Activated T-cell treated with anti-CD3 and anti-CD28 coated beads, Interleukin-2, amount 50 U/mL, for 24 hours (primary cell): Measurements from ENCODE around the gene RASGRF2.

Experiments
- DNase-seq: peaks from one replicate; pipeline ENCODE4 v3.0.0-alpha.2; 2020
- H3K27ac Mint-ChIP-seq: 2 replicates; pipeline ENCODE4 v1.8.0; 2020; ENCODE audit warnings: mild to moderate bottlenecking, mixed read lengths
- H3K27me3 Mint-ChIP-seq: 2 replicates; pipeline ENCODE4 v1.8.0; 2020; ENCODE audit warnings: mixed read lengths
- H3K36me3 Mint-ChIP-seq: 2 replicates; pipeline ENCODE4 v1.8.0; 2020; ENCODE audit warnings: low read depth, mixed read lengths
- H3K4me1 Mint-ChIP-seq: 2 replicates; pipeline ENCODE4 v1.8.0; 2020; ENCODE audit warnings: low read depth, mixed read lengths
- H3K4me3 Mint-ChIP-seq: 2 replicates; pipeline ENCODE4 v1.8.0; 2020; ENCODE audit warnings: mild to moderate bottlenecking, moderate library complexity, mixed read lengths
- H3K9me3 Mint-ChIP-seq: 2 replicates; pipeline ENCODE4 v1.8.0; 2020; ENCODE audit warnings: mixed read lengths

Gene RASGRF2

GRCh38 chr5:81146031-81146430 lies 185.9 kb downstream of the RASGRF2 start:
- Mint-ChIP-seq H3K27me3 (no peaks in the 10 kb centered on the region), H3K27ac (no peak overlapping the region), H3K4me1 (peaks cover 34% of the 10 kb centered on the region), H3K36me3 (peaks cover 16% of the 10 kb centered on the region), H3K9me3 (no peaks in the 10 kb centered on the region), H3K4me3 (no peak overlapping the region)
- no peak for DNase-seq

GRCh38 chr5:81147011-81147885 lies 187.1 kb downstream of the RASGRF2 start:
- H3K4me1 Mint-ChIP-seq, result peaks cover 34% of the 10 kb centered on the region
- no peak overlapping the region for H3K27ac Mint-ChIP-seq
- DNase-seq, result no peak
- H3K4me3 Mint-ChIP-seq, result peak overlapping the region; percentile 26
- H3K36me3 Mint-ChIP-seq, result peaks cover 23% of the 10 kb centered on the region
- H3K9me3 Mint-ChIP-seq, result no peaks in the 10 kb centered on the region
- no peaks in the 10 kb centered on the region for H3K27me3 Mint-ChIP-seq

- no peak for DNase-seq
- H3K4me3 Mint-ChIP-seq, result peak overlapping the region; percentile 26
- peaks cover 34% of the 10 kb centered on the region for H3K4me1 Mint-ChIP-seq
- H3K27me3 Mint-ChIP-seq, result no peaks in the 10 kb centered on the region
- H3K9me3 Mint-ChIP-seq, result no peaks in the 10 kb centered on the region
- no peak overlapping the region for H3K27ac Mint-ChIP-seq
- peaks cover 31% of the 10 kb centered on the region for H3K36me3 Mint-ChIP-seq
Measured at GRCh38 chr5:81147886-81148571, 187.9 kb downstream of the RASGRF2 start.

- Mint-ChIP-seq H3K36me3 (peaks cover 46% of the 10 kb centered on the region), H3K4me3 (no peak overlapping the region), H3K27me3 (no peaks in the 10 kb centered on the region), H3K9me3 (peaks cover 12% of the 10 kb centered on the region), H3K27ac (no peak overlapping the region), H3K4me1 (peaks cover 19% of the 10 kb centered on the region)
- DNase-seq, result no peak
Measured at GRCh38 chr5:81151546-81151945, 191.4 kb downstream of the RASGRF2 start.

- peaks cover 48% of the 10 kb centered on the region for H3K36me3 Mint-ChIP-seq
- H3K27ac Mint-ChIP-seq, result no peak overlapping the region
- no peak for DNase-seq
- H3K9me3 Mint-ChIP-seq, result peaks cover 14% of the 10 kb centered on the region
- H3K27me3 Mint-ChIP-seq, result no peaks in the 10 kb centered on the region
- H3K4me1 Mint-ChIP-seq, result peaks cover 1% of the 10 kb centered on the region
- H3K4me3 Mint-ChIP-seq, result no peak overlapping the region
Measured at GRCh38 chr5:81154725-81155124, 194.6 kb downstream of the RASGRF2 start.

GRCh38 chr5:81156732-81157131 lies 196.6 kb downstream of the RASGRF2 start:
- Mint-ChIP-seq H3K4me1 (peaks cover 6% of the 10 kb centered on the region), H3K9me3 (peaks cover 14% of the 10 kb centered on the region), H3K27ac (no peak overlapping the region), H3K4me3 (no peak overlapping the region), H3K36me3 (peaks cover 42% of the 10 kb centered on the region), H3K27me3 (no peaks in the 10 kb centered on the region)
- DNase-seq, result no peak

GRCh38 chr5:81161012-81161601 lies 200.9 kb downstream of the RASGRF2 start:
- no peak overlapping the region for H3K4me3 Mint-ChIP-seq
- H3K27me3 Mint-ChIP-seq, result no peaks in the 10 kb centered on the region
- peaks cover 28% of the 10 kb centered on the region for H3K4me1 Mint-ChIP-seq
- no peak for DNase-seq
- H3K27ac Mint-ChIP-seq, result no peak overlapping the region
- H3K9me3 Mint-ChIP-seq, result peaks cover 3% of the 10 kb centered on the region
- peaks cover 9% of the 10 kb centered on the region for H3K36me3 Mint-ChIP-seq

GRCh38 chr5:81162501-81162900 lies 202.3 kb downstream of the RASGRF2 start:
- H3K36me3 Mint-ChIP-seq, result peaks cover 4% of the 10 kb centered on the region
- no peaks in the 10 kb centered on the region for H3K9me3 Mint-ChIP-seq
- H3K27ac Mint-ChIP-seq, result no peak overlapping the region
- H3K4me3 Mint-ChIP-seq, result no peak overlapping the region
- H3K4me1 Mint-ChIP-seq, result peaks cover 28% of the 10 kb centered on the region
- DNase-seq, result no peak
- no peaks in the 10 kb centered on the region for H3K27me3 Mint-ChIP-seq

GRCh38 chr5:81163651-81164050 lies 203.5 kb downstream of the RASGRF2 start:
- DNase-seq, result no peak
- Mint-ChIP-seq H3K36me3 (peaks cover 6% of the 10 kb centered on the region), H3K9me3 (no peaks in the 10 kb centered on the region), H3K27ac (no peak overlapping the region), H3K4me1 (peaks cover 27% of the 10 kb centered on the region), H3K4me3 (no peak overlapping the region), H3K27me3 (no peaks in the 10 kb centered on the region)

GRCh38 chr5:81164476-81164875 lies 204.3 kb downstream of the RASGRF2 start:
- H3K4me3 Mint-ChIP-seq, result no peak overlapping the region
- no peaks in the 10 kb centered on the region for H3K9me3 Mint-ChIP-seq
- DNase-seq, result no peak
- no peak overlapping the region for H3K27ac Mint-ChIP-seq
- peaks cover 7% of the 10 kb centered on the region for H3K36me3 Mint-ChIP-seq
- H3K4me1 Mint-ChIP-seq, result peaks cover 27% of the 10 kb centered on the region
- H3K27me3 Mint-ChIP-seq, result no peaks in the 10 kb centered on the region

- DNase-seq, result no peak
- Mint-ChIP-seq H3K4me3 (no peak overlapping the region), H3K27ac (no peak overlapping the region)
Measured at GRCh38 chr5:81164936-81165335, 204.8 kb downstream of the RASGRF2 start.

GRCh38 chr5:81165493-81166119 lies 205.4 kb downstream of the RASGRF2 start:
- Mint-ChIP-seq H3K36me3 (peaks cover 13% of the 10 kb centered on the region), H3K27me3 (no peaks in the 10 kb centered on the region), H3K27ac (peak overlapping the region; percentile 15), H3K9me3 (no peaks in the 10 kb centered on the region), H3K4me3 (no peak overlapping the region), H3K4me1 (peaks cover 27% of the 10 kb centered on the region)
- peak; percentile 68 for DNase-seq

More at GRCh38 chr5:81164936-81165335, 204.8 kb downstream of the RASGRF2 start:
- no peaks in the 10 kb centered on the region for H3K27me3 Mint-ChIP-seq
- no peaks in the 10 kb centered on the region for H3K9me3 Mint-ChIP-seq
- H3K4me1 Mint-ChIP-seq, result peaks cover 27% of the 10 kb centered on the region
- H3K36me3 Mint-ChIP-seq, result peaks cover 10% of the 10 kb centered on the region

GRCh38 chr5:81166430-81166829 lies 206.3 kb downstream of the RASGRF2 start:
- no peaks in the 10 kb centered on the region for H3K9me3 Mint-ChIP-seq
- peaks cover 13% of the 10 kb centered on the region for H3K36me3 Mint-ChIP-seq
- no peak overlapping the region for H3K27ac Mint-ChIP-seq
- H3K4me1 Mint-ChIP-seq, result peaks cover 22% of the 10 kb centered on the region
- no peak overlapping the region for H3K4me3 Mint-ChIP-seq
- no peaks in the 10 kb centered on the region for H3K27me3 Mint-ChIP-seq
- DNase-seq, result no peak

GRCh38 chr5:81167078-81167477 lies 206.9 kb downstream of the RASGRF2 start:
- DNase-seq, result no peak
- H3K4me1 Mint-ChIP-seq, result peaks cover 22% of the 10 kb centered on the region
- H3K27ac Mint-ChIP-seq, result no peak overlapping the region
- peaks cover 11% of the 10 kb centered on the region for H3K36me3 Mint-ChIP-seq
- H3K9me3 Mint-ChIP-seq, result no peaks in the 10 kb centered on the region
- no peaks in the 10 kb centered on the region for H3K27me3 Mint-ChIP-seq
- no peak overlapping the region for H3K4me3 Mint-ChIP-seq
